MV-4-11 (cell line): ENCODE measurements around the gene TAF1C.
"Not testable (repeated sequence)": the region's sequence is repeated elsewhere in the genome, so short reads cannot be mapped to it uniquely, and the experiment has no call there.

ENCODE experiments used
- DNase-seq: peaks from one replicate; lab custom pipeline; 2025; lab: John Stamatoyannopoulos, UW

The TAF1C gene

GRCh38 chr16:84212154-84212553 is 25.3 kb upstream of the TAF1C start:
- DNase-seq, result no peak

- DNase-seq, result no peak
These were observed 23.1 kb upstream of the TAF1C start for GRCh38 chr16:84209989-84210388.

- DNase-seq, result no peak
These were observed 21.0 kb upstream of the TAF1C start for GRCh38 chr16:84207879-84208278.

GRCh38 chr16:84207251-84207650 is 20.4 kb upstream of the TAF1C start:
- DNase-seq, result no peak

- DNase-seq, result no peak
These were observed 19.3 kb upstream of the TAF1C start for GRCh38 chr16:84205976-84206691.

GRCh38 chr16:84205123-84205522 is 18.3 kb upstream of the TAF1C start:
- not testable (repeated sequence) for DNase-seq

GRCh38 chr16:84204551-84204950 is 17.7 kb upstream of the TAF1C start:
- not testable (repeated sequence) for DNase-seq

- peak; percentile 96 for DNase-seq
These were observed 13.0 kb upstream of the TAF1C start for GRCh38 chr16:84199861-84200260.

GRCh38 chr16:84199097-84199496 is 12.2 kb upstream of the TAF1C start:
- no peak for DNase-seq

GRCh38 chr16:84198401-84198800 is 11.5 kb upstream of the TAF1C start:
- DNase-seq, result peak; percentile 31

GRCh38 chr16:84197466-84198128 is 10.7 kb upstream of the TAF1C start:
- DNase-seq, result no peak

- peak; percentile 63 for DNase-seq
These were observed 10.0 kb upstream of the TAF1C start for GRCh38 chr16:84196727-84197394.

- DNase-seq, result no peak
These were observed 9.2 kb upstream of the TAF1C start for GRCh38 chr16:84196101-84196500.

GRCh38 chr16:84195201-84196093 is 8.6 kb upstream of the TAF1C start:
- no peak for DNase-seq

- no peak for DNase-seq
These were observed 7.8 kb upstream of the TAF1C start for GRCh38 chr16:84194470-84195200.

GRCh38 chr16:84194018-84194417 is 7.2 kb upstream of the TAF1C start:
- DNase-seq, result no peak

- DNase-seq, result no peak
These were observed 6.6 kb upstream of the TAF1C start for GRCh38 chr16:84193480-84193879.

- DNase-seq, result no peak
These were observed 4.6 kb upstream of the TAF1C start for GRCh38 chr16:84191466-84191865.

GRCh38 chr16:84190731-84191388 is 4.0 kb upstream of the TAF1C start, which contains the start of gene ADAD2:
Gene ADAD2, plus strand, starts transcription at chr16:84191157. Its CDS starts 74 bp downstream, at chr16:84191231.
- DNase-seq, result no peak

- DNase-seq, result no peak
These were observed 2.1 kb downstream of the TAF1C start for GRCh38 chr16:84184775-84185174.
